Astrocyte of the cerebellum (primary cell): ENCODE results near the gene ADCY10.
"Not testable (repeated sequence)": the region's sequence is repeated elsewhere in the genome, so short reads cannot be mapped to it uniquely, and the experiment has no call there.

Source experiments
- DNase-seq: peaks from one replicate; pipeline ENCODE4 v3.0.0-alpha.2; 2011; ENCODE audit warnings: low read depth
- H3K4me3 ChIP-seq: 2 replicates; pipeline ENCODE4 v1.5.1; 2011; ENCODE audit warnings: mild to moderate bottlenecking, low read depth, low read length, moderate library complexity
- in situ Hi-C: cut with HindIII; loops from 2 replicates; pipeline ENCODE4 v1.10.0; 2017; ENCODE audit warnings: low sequenced_read_pairs
- TF ChIP-seq, protein P1 (sequence below): IDR thresholded peaks from 2 replicates; pipeline ENCODE4 v1.5.1; 2012; ENCODE audit warnings: low read length, low read depth, moderate library complexity, mild to moderate bottlenecking; ENCODE audit errors: missing control alignments

Gene ADCY10

DNA sequence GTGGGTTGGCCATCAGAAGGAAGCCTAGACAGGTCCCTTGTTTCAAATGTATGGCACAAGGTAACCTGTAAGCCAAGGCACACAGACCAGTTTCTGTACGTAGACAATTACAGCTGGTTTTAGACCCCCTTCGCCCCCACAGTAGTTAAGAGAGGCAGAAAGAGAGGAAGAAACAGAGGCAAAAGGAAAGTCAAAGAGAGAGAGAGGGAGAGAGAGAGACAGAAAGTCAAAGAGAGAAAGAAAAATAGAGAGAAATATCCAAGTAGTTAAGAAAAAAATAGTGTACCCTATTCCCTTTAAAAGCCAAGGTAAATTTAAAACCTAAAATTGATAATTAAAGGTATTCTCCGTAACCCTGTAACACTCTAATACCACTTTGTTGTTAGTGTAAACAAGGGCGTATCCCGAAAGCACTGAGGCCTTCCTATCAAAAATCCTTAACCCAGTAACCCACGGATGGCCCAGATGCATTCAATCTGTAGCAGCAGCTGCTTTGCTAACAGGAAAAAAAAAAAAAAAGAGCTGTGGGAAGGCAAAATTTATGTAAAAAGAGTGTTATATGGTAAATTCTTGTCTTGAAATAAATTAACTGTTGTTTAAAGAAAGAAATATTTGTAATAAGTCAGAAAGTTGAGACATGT is 49.4 kb downstream of the ADCY10 start:
- TF ChIP-seq, protein P1, sequence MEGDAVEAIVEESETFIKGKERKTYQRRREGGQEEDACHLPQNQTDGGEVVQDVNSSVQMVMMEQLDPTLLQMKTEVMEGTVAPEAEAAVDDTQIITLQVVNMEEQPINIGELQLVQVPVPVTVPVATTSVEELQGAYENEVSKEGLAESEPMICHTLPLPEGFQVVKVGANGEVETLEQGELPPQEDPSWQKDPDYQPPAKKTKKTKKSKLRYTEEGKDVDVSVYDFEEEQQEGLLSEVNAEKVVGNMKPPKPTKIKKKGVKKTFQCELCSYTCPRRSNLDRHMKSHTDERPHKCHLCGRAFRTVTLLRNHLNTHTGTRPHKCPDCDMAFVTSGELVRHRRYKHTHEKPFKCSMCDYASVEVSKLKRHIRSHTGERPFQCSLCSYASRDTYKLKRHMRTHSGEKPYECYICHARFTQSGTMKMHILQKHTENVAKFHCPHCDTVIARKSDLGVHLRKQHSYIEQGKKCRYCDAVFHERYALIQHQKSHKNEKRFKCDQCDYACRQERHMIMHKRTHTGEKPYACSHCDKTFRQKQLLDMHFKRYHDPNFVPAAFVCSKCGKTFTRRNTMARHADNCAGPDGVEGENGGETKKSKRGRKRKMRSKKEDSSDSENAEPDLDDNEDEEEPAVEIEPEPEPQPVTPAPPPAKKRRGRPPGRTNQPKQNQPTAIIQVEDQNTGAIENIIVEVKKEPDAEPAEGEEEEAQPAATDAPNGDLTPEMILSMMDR: no peak
- in situ Hi-C loops: no loop called here

DNA sequence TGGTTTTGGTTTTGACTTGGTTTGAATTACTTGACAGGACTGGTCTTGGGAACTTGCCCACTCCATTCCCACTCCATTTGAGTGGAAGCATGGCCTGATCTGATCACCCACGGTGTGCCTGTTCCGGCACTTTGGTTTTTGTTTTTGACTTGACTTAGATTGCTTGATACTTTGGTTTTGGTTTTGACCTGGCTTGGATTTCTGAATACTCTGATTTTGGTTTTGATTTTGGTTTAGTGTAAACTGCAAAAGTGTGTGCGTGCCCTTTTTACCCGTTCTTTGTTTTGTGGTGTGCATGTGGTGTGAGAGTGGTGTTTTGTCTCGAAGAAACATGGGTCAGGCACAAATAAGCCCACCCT is 50.0 kb downstream of the ADCY10 start:
- DNase-seq: no peak
- TF ChIP-seq, protein P1: no peak
- H3K4me3 ChIP-seq: no peak overlapping the region
- in situ Hi-C loops: no loop called here

More for the DNA sequence above, 49.4 kb downstream of the ADCY10 start:
- no peak overlapping the region for H3K4me3 ChIP-seq
- DNase-seq: no peak

DNA sequence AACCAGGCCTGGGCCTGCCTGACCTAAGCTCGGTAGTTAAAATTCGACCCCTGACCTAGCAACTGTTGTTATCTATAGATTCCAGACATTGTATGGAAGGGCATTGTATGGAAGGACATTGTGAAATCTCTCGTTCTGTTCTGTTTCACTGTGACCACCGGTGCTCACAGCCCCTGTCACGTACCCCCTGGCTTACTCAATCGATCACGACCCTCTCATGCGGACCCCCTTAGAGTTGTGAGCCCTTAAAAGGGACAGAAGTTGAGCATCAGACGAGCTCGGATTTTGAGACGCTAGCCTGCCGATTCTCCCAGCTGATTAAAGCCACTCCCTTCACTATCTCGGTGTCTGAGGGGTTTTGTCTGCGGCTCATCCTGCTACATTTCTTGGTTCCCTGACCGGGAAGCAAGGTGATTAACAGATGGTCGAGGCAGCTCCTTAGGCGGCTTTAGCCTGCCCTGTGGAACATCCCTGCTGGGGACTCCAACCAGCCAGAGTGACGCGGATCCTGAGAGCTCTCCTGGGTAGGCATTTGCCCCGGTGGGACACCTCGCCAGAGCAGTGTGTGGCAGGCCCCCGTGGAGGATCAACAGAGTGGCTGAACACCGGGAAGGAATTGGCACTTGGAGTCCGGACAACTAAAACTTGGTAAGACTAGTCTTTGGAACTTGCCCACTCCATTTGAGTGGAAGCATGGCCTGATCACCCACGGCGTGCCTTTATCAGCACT is 50.6 kb downstream of the ADCY10 start:
- DNase-seq, in situ Hi-C loops, H3K4me3 ChIP-seq: not testable (repeated sequence)

DNA sequence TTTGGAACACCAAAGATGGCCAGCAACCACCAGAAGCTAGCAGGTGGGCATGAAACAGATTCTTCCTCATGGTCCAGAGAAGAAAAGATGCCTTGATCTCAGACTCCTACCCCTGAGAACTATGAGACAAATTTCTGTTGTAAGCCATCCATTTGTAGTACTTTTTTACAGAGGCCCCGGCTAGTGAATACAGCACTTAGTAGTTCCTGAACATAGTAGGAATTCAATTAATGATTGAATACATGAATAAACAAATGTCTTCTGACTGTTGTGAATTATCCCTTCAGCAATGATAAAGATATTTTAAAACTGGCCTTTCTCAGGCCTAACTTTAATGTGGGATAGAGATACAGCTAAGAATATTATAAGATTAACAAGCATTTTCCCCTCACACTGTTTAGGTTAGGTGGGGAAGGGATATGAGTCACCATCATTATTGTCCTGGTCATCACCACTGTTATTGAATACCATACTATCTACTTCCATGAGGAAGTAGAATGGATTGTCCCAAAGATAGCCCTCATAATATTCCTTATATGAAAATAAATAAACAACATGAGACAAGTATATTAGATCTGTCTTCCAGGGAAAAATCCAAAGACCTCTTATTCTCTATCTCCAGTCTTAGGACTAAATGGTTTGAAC is 51.4 kb downstream of the ADCY10 start:
- H3K4me3 ChIP-seq: no peak overlapping the region
- TF ChIP-seq, protein P1: no peak
- in situ Hi-C loops: no loop called here
- no peak for DNase-seq

DNA sequence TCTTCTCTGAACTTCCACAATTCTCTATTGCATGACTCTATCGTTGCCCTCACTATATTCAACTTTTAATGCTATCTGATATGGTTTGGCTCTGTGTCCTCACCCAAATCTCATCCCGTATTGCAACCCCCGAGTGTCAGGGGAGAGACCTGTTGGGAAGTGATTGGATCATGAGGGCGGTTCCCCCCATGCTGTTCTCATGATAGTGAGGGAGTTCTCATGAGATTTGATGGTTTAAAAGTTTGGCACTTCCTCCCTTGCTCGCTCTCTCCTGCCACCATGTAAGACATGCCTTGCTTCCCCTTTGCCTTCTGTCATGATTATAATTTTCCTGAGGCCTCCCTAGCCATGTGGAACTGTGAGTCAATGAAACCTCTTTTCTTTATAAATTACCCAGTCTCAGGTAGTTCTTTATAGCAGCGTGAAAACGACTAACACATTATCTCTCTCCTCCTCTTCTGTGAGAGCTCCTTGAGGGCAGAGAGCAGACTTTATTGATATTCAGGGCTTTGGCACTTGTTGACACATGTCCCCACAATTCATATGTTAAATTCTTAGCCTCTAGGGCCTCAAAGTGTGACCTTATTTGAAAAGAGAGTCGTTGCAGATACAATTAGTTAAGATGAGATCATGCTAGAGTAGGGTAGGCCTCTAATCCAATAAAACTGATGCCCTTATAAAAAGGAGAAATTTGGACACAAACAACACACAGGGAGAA is 52.1 kb downstream of the ADCY10 start:
- no peak overlapping the region for H3K4me3 ChIP-seq
- TF ChIP-seq, protein P1: no peak
- in situ Hi-C loops: no loop called here
- DNase-seq: no peak

DNA sequence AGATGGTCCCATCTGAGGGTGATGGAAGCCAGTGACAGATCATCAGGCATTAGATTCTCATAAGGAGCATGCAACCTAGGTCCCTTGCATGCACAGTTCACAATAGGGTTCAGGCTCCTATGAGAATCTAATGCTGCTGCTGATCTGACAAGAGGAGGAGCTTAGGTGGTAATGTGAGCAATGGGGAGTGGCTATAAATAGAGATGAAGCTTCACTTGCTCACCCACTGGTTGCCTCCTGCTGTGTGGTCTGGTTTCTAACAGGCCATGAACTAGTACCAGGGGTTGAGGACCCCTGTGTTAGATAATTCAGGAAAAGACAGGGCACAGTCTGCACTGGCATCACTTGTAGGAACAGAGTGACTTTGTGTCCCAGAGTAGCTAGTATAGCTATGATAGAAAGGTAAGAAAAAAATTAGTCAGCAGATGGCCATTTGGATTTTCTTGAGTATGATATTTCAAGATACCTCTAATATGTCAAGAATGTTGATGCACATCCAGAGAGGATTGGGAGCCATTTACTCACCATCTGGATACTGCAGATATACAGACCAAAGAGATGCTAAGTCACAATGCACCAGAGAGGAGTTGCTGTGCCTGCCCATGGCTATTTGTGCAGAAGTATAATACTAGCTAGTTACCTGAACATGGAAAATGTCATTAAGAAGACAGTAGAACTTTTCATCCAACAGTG is 53.6 kb downstream of the ADCY10 start:
- in situ Hi-C loops: no loop called here
- TF ChIP-seq, protein P1: no peak
- H3K4me3 ChIP-seq: no peak overlapping the region
- DNase-seq: no peak
